H1 (cell line): ENCODE results near the gene SV2A. TPM values are rescaled to one million over a fixed set of nuclear protein-coding genes. Genes with fewer than 3 reads are reported as not detected.

Experiments
- BCL11A ChIP-seq, 2 experiments: IDR thresholded peaks; one replicate each; pipeline ENCODE4 v1.6.1; 2011; ENCODE audit warnings: low read depth in 2 of 2, low read length in 2 of 2, mild to moderate bottlenecking in 2 of 2
- CBX8 ChIP-seq: fragments of 300-800, 300-1000 bp; sonication (generic); IDR thresholded peaks from 2 replicates; pipeline ENCODE4 v1.7.1; 2016; ENCODE audit warnings: low read depth, low read length, borderline replicate concordance
- CHD1 ChIP-seq: IDR thresholded peaks from 2 replicates; pipeline ENCODE4 v1.6.1; 2012; ENCODE audit warnings: low read depth, low read length, improper control_type of control experiment
- KDM5A ChIP-seq: fragments of 200-600 bp; IDR thresholded peaks from 2 replicates; pipeline ENCODE4 v1.7.1; 2012; ENCODE audit warnings: mild to moderate bottlenecking, low read length, inconsistent platforms, mixed read lengths
- PHF8 ChIP-seq: fragments of 200-600 bp; sonication (generic); conservative IDR thresholded peaks from 2 replicates; pipeline ENCODE4 v1.7.1; 2012; ENCODE audit warnings: low read depth, mild to moderate bottlenecking, inconsistent platforms, low read length, moderate library complexity
- SIRT6 ChIP-seq: IDR thresholded peaks from one replicate; pipeline ENCODE4 v1.7.1; 2012; ENCODE audit warnings: low read length, inconsistent platforms
- SUZ12 ChIP-seq: fragments of 200-600 bp; sonication (generic); IDR thresholded peaks from 2 replicates; pipeline ENCODE4 v1.6.1; 2012; ENCODE audit warnings: mild to moderate bottlenecking, inconsistent platforms, low read length, moderate library complexity, mixed read lengths
- TAF1 ChIP-seq: IDR thresholded peaks from 2 replicates; pipeline ENCODE4 v1.6.1; 2011; ENCODE audit warnings: mild to moderate bottlenecking, low read depth, low read length
- TCF12 ChIP-seq: IDR thresholded peaks from 2 replicates; pipeline ENCODE4 v1.6.1; 2011; ENCODE audit warnings: low read depth, mild to moderate bottlenecking, low read length
- polyA plus RNA-seq, 7 experiments: library from polyadenylated mRNA; depleted of rRNA in 3 of 7; stranded (reverse) in 5 of 7; unstranded in 2 of 7; fragments of >200 nt in 5 of 7; fragments of 200-250 nt in 2 of 7; gene quantifications; 1 replicate in 5 of 7; 2 replicates in 1 of 7; 4 replicates in 1 of 7; pipeline versions ENCODE4 v1.2.1 to v1.2.3, GENCODE V29; 2011 to 2013; ENCODE audit warnings: missing spikeins in 2 of 7, mixed read lengths in 2 of 7
- total RNA-seq: library from RNA; stranded (reverse); fragmentation: NEBNext Ultra II Directional; extraction: Animal tissue kit (Norgen Biotek cat#: 25700); gene quantifications from 2 replicates; pipeline ENCODE4 v1.2.1, GENCODE V29; 2021
- TF ChIP-seq, protein P1 (sequence below): fragments of 300-600 bp; sonication (generic); IDR thresholded peaks from 2 replicates; pipeline ENCODE4 v1.7.1; 2012; ENCODE audit warnings: low read length, moderate library complexity, mild to moderate bottlenecking, inconsistent platforms; ENCODE audit not compliant: insufficient replicate concordance
- TF ChIP-seq, protein P2 (sequence below): IDR thresholded peaks from 2 replicates; pipeline ENCODE4 v1.6.1; 2012; ENCODE audit warnings: inconsistent platforms

SV2A gene
- total and polyA plus RNA-seq, 2 of the 8 experiments (the other 6 are each of a cell fraction or from before 2014, with no cell fraction given): 41.8 to 51.8 TPM

DNA sequence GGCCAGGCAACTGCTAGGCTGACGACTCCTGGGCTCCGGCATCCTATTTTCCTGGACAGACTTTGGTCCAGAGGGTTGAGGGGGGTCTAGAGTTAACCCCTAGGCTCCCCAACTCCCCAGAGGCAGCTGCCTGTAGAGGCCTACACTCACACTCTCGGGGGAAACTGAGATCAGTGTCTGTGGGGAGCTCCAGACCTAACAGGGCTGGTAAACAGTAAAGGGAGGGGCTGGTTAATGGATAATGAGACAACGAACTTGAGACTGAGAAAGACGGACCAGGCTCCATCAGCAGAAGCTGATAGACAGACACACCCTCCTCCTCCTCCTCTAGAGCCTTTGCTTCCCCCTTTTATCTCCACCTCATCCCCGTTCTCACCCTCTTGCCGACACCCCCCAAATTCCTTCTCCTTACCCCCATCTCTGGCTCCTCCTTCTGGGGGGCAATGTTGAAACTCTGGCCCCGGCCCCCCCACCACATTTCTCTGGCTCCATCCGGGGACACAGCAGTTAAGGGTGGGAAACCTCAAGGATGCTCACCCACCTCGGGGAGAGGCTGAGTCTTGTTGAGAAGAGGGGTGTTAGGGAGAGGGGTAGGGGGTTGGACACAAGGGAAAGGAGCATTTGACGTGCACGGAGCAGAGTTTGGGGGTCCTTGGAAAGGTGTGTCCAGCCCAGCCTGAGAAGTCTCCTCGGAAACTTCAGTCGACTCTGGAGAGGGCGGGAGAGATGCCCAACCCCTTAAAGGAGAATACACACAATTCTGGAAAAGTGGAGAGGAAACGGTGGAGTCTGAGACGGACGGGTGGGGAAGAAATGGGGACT is 18.7 kb upstream of the SV2A start, which contains the start of gene MTMR11 (continued):
- TF ChIP-seq, protein P1, sequence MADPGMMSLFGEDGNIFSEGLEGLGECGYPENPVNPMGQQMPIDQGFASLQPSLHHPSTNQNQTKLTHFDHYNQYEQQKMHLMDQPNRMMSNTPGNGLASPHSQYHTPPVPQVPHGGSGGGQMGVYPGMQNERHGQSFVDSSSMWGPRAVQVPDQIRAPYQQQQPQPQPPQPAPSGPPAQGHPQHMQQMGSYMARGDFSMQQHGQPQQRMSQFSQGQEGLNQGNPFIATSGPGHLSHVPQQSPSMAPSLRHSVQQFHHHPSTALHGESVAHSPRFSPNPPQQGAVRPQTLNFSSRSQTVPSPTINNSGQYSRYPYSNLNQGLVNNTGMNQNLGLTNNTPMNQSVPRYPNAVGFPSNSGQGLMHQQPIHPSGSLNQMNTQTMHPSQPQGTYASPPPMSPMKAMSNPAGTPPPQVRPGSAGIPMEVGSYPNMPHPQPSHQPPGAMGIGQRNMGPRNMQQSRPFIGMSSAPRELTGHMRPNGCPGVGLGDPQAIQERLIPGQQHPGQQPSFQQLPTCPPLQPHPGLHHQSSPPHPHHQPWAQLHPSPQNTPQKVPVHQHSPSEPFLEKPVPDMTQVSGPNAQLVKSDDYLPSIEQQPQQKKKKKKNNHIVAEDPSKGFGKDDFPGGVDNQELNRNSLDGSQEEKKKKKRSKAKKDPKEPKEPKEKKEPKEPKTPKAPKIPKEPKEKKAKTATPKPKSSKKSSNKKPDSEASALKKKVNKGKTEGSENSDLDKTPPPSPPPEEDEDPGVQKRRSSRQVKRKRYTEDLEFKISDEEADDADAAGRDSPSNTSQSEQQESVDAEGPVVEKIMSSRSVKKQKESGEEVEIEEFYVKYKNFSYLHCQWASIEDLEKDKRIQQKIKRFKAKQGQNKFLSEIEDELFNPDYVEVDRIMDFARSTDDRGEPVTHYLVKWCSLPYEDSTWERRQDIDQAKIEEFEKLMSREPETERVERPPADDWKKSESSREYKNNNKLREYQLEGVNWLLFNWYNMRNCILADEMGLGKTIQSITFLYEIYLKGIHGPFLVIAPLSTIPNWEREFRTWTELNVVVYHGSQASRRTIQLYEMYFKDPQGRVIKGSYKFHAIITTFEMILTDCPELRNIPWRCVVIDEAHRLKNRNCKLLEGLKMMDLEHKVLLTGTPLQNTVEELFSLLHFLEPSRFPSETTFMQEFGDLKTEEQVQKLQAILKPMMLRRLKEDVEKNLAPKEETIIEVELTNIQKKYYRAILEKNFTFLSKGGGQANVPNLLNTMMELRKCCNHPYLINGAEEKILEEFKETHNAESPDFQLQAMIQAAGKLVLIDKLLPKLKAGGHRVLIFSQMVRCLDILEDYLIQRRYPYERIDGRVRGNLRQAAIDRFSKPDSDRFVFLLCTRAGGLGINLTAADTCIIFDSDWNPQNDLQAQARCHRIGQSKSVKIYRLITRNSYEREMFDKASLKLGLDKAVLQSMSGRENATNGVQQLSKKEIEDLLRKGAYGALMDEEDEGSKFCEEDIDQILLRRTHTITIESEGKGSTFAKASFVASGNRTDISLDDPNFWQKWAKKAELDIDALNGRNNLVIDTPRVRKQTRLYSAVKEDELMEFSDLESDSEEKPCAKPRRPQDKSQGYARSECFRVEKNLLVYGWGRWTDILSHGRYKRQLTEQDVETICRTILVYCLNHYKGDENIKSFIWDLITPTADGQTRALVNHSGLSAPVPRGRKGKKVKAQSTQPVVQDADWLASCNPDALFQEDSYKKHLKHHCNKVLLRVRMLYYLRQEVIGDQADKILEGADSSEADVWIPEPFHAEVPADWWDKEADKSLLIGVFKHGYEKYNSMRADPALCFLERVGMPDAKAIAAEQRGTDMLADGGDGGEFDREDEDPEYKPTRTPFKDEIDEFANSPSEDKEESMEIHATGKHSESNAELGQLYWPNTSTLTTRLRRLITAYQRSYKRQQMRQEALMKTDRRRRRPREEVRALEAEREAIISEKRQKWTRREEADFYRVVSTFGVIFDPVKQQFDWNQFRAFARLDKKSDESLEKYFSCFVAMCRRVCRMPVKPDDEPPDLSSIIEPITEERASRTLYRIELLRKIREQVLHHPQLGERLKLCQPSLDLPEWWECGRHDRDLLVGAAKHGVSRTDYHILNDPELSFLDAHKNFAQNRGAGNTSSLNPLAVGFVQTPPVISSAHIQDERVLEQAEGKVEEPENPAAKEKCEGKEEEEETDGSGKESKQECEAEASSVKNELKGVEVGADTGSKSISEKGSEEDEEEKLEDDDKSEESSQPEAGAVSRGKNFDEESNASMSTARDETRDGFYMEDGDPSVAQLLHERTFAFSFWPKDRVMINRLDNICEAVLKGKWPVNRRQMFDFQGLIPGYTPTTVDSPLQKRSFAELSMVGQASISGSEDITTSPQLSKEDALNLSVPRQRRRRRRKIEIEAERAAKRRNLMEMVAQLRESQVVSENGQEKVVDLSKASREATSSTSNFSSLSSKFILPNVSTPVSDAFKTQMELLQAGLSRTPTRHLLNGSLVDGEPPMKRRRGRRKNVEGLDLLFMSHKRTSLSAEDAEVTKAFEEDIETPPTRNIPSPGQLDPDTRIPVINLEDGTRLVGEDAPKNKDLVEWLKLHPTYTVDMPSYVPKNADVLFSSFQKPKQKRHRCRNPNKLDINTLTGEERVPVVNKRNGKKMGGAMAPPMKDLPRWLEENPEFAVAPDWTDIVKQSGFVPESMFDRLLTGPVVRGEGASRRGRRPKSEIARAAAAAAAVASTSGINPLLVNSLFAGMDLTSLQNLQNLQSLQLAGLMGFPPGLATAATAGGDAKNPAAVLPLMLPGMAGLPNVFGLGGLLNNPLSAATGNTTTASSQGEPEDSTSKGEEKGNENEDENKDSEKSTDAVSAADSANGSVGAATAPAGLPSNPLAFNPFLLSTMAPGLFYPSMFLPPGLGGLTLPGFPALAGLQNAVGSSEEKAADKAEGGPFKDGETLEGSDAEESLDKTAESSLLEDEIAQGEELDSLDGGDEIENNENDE: no peak
- TF ChIP-seq PHF8 (no peak), TAF1 (no peak), KDM5A (no peak), SIRT6 (no peak), CHD1 (no peak), BCL11A (IDR thresholded peaks at IDR 0.05; ENCODE audit: low read depth in 2 of 2, low read length in 2 of 2) (no peak), SUZ12 (no peak), TCF12 (no peak), CBX8 (no peak)
- TF ChIP-seq, protein P2, sequence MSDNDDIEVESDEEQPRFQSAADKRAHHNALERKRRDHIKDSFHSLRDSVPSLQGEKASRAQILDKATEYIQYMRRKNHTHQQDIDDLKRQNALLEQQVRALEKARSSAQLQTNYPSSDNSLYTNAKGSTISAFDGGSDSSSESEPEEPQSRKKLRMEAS: no peak
